ENCODE data around the gene BHLHE23.
A peak's percentile ranks its signal among the peaks of the same experiment; 100 is the strongest.

Gene BHLHE23

GRCh38 chr20:63028461-63028921 lies 21.7 kb upstream of the BHLHE23 start:
- no peak for TF ChIP-seq CTCF (conservative IDR thresholded peaks at IDR 0.05; ENCODE audit: low read depth, low read length)
- H3K4me3 ChIP-seq (ENCODE audit: low read length), result no peak overlapping the region

GRCh38 chr20:63027922-63028389 lies 21.2 kb upstream of the BHLHE23 start:
- H3K4me3 ChIP-seq (ENCODE audit: low read length), result no peak overlapping the region
- DNase-seq (ENCODE audit: low read depth), result peak; percentile 3
- TF ChIP-seq CTCF (conservative IDR thresholded peaks at IDR 0.05; ENCODE audit: low read depth, low read length), result peak; percentile 37

More at GRCh38 chr20:63028461-63028921, 21.7 kb upstream of the BHLHE23 start:
- DNase-seq (ENCODE audit: low read depth), result no peak

GRCh38 chr20:63027221-63027921 lies 20.6 kb upstream of the BHLHE23 start:
- DNase-seq (ENCODE audit: low read depth), result no peak
- no peak for TF ChIP-seq CTCF (conservative IDR thresholded peaks at IDR 0.05; ENCODE audit: low read depth, low read length)
- H3K4me3 ChIP-seq (ENCODE audit: low read length), result no peak overlapping the region

GRCh38 chr20:63026582-63027165 lies 19.9 kb upstream of the BHLHE23 start:
- TF ChIP-seq CTCF (conservative IDR thresholded peaks at IDR 0.05; ENCODE audit: low read depth, low read length), result no peak
- no peak for DNase-seq (ENCODE audit: low read depth)
- H3K4me3 ChIP-seq (ENCODE audit: low read length), result no peak overlapping the region

GRCh38 chr20:63025534-63026331 lies 19.0 kb upstream of the BHLHE23 start:
- TF ChIP-seq CTCF (conservative IDR thresholded peaks at IDR 0.05; ENCODE audit: low read depth, low read length), result no peak
- H3K4me3 ChIP-seq (ENCODE audit: low read length), result peak overlapping the region; percentile 8
- peak; percentile 43 for DNase-seq (ENCODE audit: low read depth)

GRCh38 chr20:63024573-63025392 lies 18.0 kb upstream of the BHLHE23 start:
- no peak for DNase-seq (ENCODE audit: low read depth)
- TF ChIP-seq CTCF (conservative IDR thresholded peaks at IDR 0.05; ENCODE audit: low read depth, low read length), result no peak
- no peak overlapping the region for H3K4me3 ChIP-seq (ENCODE audit: low read length)

All from retinal pigment epithelial cell (primary cell).